Upper lobe of left lung (tissue), 6 donors: Measurements from ENCODE around the gene PANK3. TPM values are rescaled to one million over a fixed set of nuclear protein-coding genes. Genes with fewer than 3 reads are reported as not detected.

ENCODE experiments used
- ATAC-seq, 2 donors: fragments of 200-7000 bp; cut with Tn5 transposase; one replicate each; pipeline ENCODE4 v1.9.1; 2022; ENCODE audit warnings: mild to moderate bottlenecking in 2 of 2, moderate library complexity in 2 of 2; ENCODE audit not compliant: low FRiP score in 2 of 2
- DNase-seq, 2 donors: peaks; one replicate each; pipeline ENCODE4 v3.0.0-alpha.2; 2019 to 2020
- H3K27ac ChIP-seq, 4 donors: fragments of 200-600 bp; sonication (generic); one replicate each; pipeline ENCODE4 v1.5.1; 2016 to 2019
- H3K27me3 ChIP-seq, 4 donors: fragments of 200-600 bp; sonication (generic); one replicate each; pipeline ENCODE4 v1.5.1; 2017 to 2019
- H3K36me3 ChIP-seq, 4 donors: fragments of 200-600 bp; sonication (generic); one replicate each; pipeline ENCODE4 v1.5.1; 2016 to 2019
- H3K4me1 ChIP-seq, 4 donors: fragments of 200-600 bp; sonication (generic); one replicate each; pipeline ENCODE4 v1.5.1; 2018 to 2019
- H3K4me3 ChIP-seq, 4 donors: fragments of 200-600 bp; sonication (generic); one replicate each; pipeline ENCODE4 v1.5.1; 2017 to 2019; ENCODE audit warnings: mild to moderate bottlenecking in 2 of 4, moderate library complexity in 1 of 4
- H3K9me3 ChIP-seq, 4 donors: fragments of 200-600 bp; sonication (generic); one replicate each; pipeline ENCODE4 v1.5.1; 2018 to 2019
- CTCF ChIP-seq, 6 experiments: fragments of 450-650 bp in 4 of 6; fragments of 200-600 bp in 2 of 6; sonication (generic) in 2 of 6; IDR thresholded peaks; one replicate each; pipeline ENCODE4 v1.5.1; 2016 to 2019; ENCODE audit warnings: antibody characterized with exemption in 6 of 6
- EP300 ChIP-seq, 4 donors: sonication (generic); formaldehyde crosslinking; IDR thresholded peaks; one replicate each; pipeline ENCODE4 v1.5.1; 2017; ENCODE audit warnings: antibody characterized with exemption in 4 of 4, control low read depth in 2 of 4
- POLR2A ChIP-seq, 4 donors: fragments of 450-650 bp; IDR thresholded peaks; one replicate each; pipeline ENCODE4 v1.5.1; 2016 to 2017; ENCODE audit warnings: antibody characterized with exemption in 4 of 4, mild to moderate bottlenecking in 2 of 4
- POLR2AphosphoS5 ChIP-seq, 2 donors: sonication (generic); formaldehyde crosslinking; IDR thresholded peaks; one replicate each; pipeline ENCODE4 v1.5.1; 2017; ENCODE audit warnings: antibody characterized with exemption in 2 of 2
- WGBS, 2 donors: methylation state at CpG; one replicate each; pipeline ENCODE4 v1.1.5; 2017 to 2018; 5-methylcytosine and 5-hydroxymethylcytosine counted together
- total RNA-seq, 6 donors: library from RNA; depleted of rRNA in 4 of 6; stranded (reverse); fragments of >200 nt in 4 of 6; gene quantifications; one replicate each; pipeline versions ENCODE4 v1.1.0 to v1.2.1, GENCODE V29; 2016 to 2021
- donor health status: DM: no; HTN: no; CAD: no; lungs with moderate emphysema.
- donor health status: DM: no; HTN: yes; CAD: no; lungs with severe emphysema.

Gene PANK3
- total RNA-seq, 6 donors from 2014 or later = 11.5 to 59.2 (median 38.6) TPM

GRCh38 chr5:168528521-168529373 is 50.4 kb downstream of the PANK3 start, which contains the start of gene FBLL1:
Gene FBLL1 (plus strand): TSS chr5:168529305. CDS start chr5:168529505, 200 bp downstream.
- peaks cover 0 to 17% (median 9%) of the 10 kb centered on the region in 4 donors for H3K27me3 ChIP-seq
- 25 to 43% methylated on average over 14 to 16 of the region's 38 CpGs for WGBS, 2 donors
- no peak for TF ChIP-seq CTCF (IDR thresholded peaks at IDR 0.05)
- no peak for TF ChIP-seq POLR2A (IDR thresholded peaks at IDR 0.05)
- no peak for TF ChIP-seq EP300 (IDR thresholded peaks at IDR 0.05)
- TF ChIP-seq POLR2AphosphoS5 (IDR thresholded peaks at IDR 0.05) = no peak
- peaks cover 3 to 10% (median 5%) of the 10 kb centered on the region in 4 donors for H3K4me1 ChIP-seq
- no peaks in the 10 kb centered on the region for H3K36me3 ChIP-seq
- DNase-seq (peak in 1 of 2 donors; percentile 77), ATAC-seq (peak in 1 of 2 donors; percentile 26)
- H3K4me3 ChIP-seq = peak within 1 kb of the TSS in 3 of 4 donors; percentile 38 to 49 (median 42)
- no peak within 1 kb of the TSS for H3K27ac ChIP-seq
- no peaks in the 10 kb centered on the region for H3K9me3 ChIP-seq

- DNase-seq = no peak
- WGBS, 2 donors = 66 to 92% methylated on average over 4 of the region's 4 CpGs
- Histone ChIP-seq H3K9me3 (no peaks in the 10 kb centered on the region), H3K36me3 (peaks cover 0 to 3% (median 0%) of the 10 kb centered on the region in 4 donors), H3K27ac (no peak overlapping the region), H3K4me3 (no peak overlapping the region), H3K4me1 (peaks cover 3 to 10% (median 5%) of the 10 kb centered on the region in 4 donors), H3K27me3 (peaks cover 0 to 17% (median 9%) of the 10 kb centered on the region in 4 donors)
- ATAC-seq = no peak
- TF ChIP-seq POLR2AphosphoS5 (IDR thresholded peaks at IDR 0.05) = no peak
- no peak for TF ChIP-seq EP300 (IDR thresholded peaks at IDR 0.05)
- TF ChIP-seq CTCF (IDR thresholded peaks at IDR 0.05) = no peak
- no peak for TF ChIP-seq POLR2A (IDR thresholded peaks at IDR 0.05)
Observed at GRCh38 chr5:168527756-168528295, 51.3 kb downstream of the PANK3 start.

GRCh38 chr5:168525856-168526255 is 53.3 kb downstream of the PANK3 start:
- ATAC-seq = no peak

GRCh38 chr5:168513861-168514428 is 65.2 kb downstream of the PANK3 start:
- Histone ChIP-seq H3K9me3 (peaks cover 0 to 7% (median 0%) of the 10 kb centered on the region in 4 donors), H3K4me3 (no peak overlapping the region), H3K4me1 (no peaks in the 10 kb centered on the region), H3K27ac (no peak overlapping the region), H3K36me3 (peaks cover 51 to 100% (median 84%) of the 10 kb centered on the region in 4 donors), H3K27me3 (no peaks in the 10 kb centered on the region)
- ATAC-seq (no peak), DNase-seq (no peak)
- TF ChIP-seq CTCF (IDR thresholded peaks at IDR 0.05) (no peak), EP300 (IDR thresholded peaks at IDR 0.05) (no peak), POLR2AphosphoS5 (IDR thresholded peaks at IDR 0.05) (no peak), POLR2A (IDR thresholded peaks at IDR 0.05) (no peak)
- 98 to 100% methylated on average over 2 of the region's 2 CpGs for WGBS, 2 donors

More at GRCh38 chr5:168525856-168526255, 53.3 kb downstream of the PANK3 start:
- peaks cover 0 to 17% (median 9%) of the 10 kb centered on the region in 4 donors for H3K27me3 ChIP-seq
- H3K36me3 ChIP-seq = peaks cover 0 to 12% (median 0%) of the 10 kb centered on the region in 4 donors
- no peak overlapping the region for H3K4me3 ChIP-seq
- DNase-seq = no peak
- H3K9me3 ChIP-seq = no peaks in the 10 kb centered on the region
- H3K27ac ChIP-seq = no peak overlapping the region
- TF ChIP-seq POLR2A (IDR thresholded peaks at IDR 0.05) (no peak), POLR2AphosphoS5 (IDR thresholded peaks at IDR 0.05) (no peak), CTCF (IDR thresholded peaks at IDR 0.05) (no peak), EP300 (IDR thresholded peaks at IDR 0.05) (no peak)
- peaks cover 3 to 10% (median 5%) of the 10 kb centered on the region in 4 donors for H3K4me1 ChIP-seq
- 63 to 82% methylated on average over 2 of the region's 2 CpGs for WGBS, 2 donors
